Stimulated activated CD8-positive, alpha-beta memory T cell treated with anti-CD3 and anti-CD28 coated beads, Interleukin-4, amount 100 ng/mL, for 4 hours (primary cell): ENCODE data around the gene PRKAG2.

Source experiments
- DNase-seq, 2 donors: peaks; one replicate each; pipeline ENCODE4 v3.0.0-alpha.2; 2020; ENCODE audit warnings: low read depth in 2 of 2, low spot score in 1 of 2

The PRKAG2 gene

GRCh38 chr7:151776446-151776845 lies 100.5 kb downstream of the PRKAG2 start:
- no peak for DNase-seq

- no peak for DNase-seq
Measured at GRCh38 chr7:151775547-151776443, 101.1 kb downstream of the PRKAG2 start.

DNA sequence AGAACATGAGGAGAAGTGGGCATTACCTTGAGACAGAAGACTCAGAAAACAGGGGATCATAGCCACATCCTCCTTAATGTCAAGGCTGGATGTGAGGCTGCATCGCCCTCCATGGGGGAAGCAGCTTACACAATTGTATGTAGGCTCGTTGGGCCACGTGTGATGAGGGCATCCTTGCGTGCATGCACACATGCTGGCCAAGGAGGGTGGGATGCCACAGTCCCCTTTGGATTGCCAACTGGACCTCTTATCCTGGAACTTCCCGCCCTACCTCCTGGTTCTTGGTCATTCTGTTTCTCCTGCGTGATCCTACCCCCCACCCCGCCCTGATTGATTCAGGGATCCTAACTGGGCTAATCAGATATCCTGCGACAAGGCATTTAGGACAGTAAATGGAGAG lies 102.0 kb downstream of the PRKAG2 start:
- no peak for DNase-seq

DNA sequence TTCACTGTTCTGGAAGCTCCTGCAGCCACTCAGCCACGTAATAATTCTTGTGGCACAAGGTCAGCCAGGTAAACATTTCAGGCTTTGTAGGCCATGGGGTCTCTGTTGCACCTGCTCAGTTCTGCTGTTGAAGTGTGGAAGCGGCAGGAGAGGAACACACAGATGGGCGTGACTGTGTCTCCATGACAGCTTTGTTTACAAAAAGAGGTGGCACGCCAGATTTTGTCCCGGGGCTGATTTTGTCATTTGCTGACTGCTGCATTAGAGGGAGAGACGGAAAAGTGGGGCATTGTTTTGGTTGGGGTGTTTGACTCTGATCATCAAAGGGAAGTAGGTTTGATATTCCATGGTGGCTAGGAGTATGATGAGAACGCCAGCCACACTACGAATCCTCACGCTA lies 103.1 kb downstream of the PRKAG2 start:
- no peak for DNase-seq

GRCh38 chr7:151770232-151770631 lies 106.7 kb downstream of the PRKAG2 start:
- no peak for DNase-seq

GRCh38 chr7:151769188-151769821 lies 107.6 kb downstream of the PRKAG2 start:
- peak in 1 of 2 donors; percentile 9 for DNase-seq

- DNase-seq, result no peak
Measured at GRCh38 chr7:151768805-151769187, 108.1 kb downstream of the PRKAG2 start.

GRCh38 chr7:151767557-151767956 lies 109.4 kb downstream of the PRKAG2 start:
- DNase-seq, result no peak

GRCh38 chr7:151764056-151764920 lies 112.6 kb downstream of the PRKAG2 start:
- DNase-seq, result no peak

GRCh38 chr7:151763420-151763984 lies 113.4 kb downstream of the PRKAG2 start:
- DNase-seq, result no peak

DNA sequence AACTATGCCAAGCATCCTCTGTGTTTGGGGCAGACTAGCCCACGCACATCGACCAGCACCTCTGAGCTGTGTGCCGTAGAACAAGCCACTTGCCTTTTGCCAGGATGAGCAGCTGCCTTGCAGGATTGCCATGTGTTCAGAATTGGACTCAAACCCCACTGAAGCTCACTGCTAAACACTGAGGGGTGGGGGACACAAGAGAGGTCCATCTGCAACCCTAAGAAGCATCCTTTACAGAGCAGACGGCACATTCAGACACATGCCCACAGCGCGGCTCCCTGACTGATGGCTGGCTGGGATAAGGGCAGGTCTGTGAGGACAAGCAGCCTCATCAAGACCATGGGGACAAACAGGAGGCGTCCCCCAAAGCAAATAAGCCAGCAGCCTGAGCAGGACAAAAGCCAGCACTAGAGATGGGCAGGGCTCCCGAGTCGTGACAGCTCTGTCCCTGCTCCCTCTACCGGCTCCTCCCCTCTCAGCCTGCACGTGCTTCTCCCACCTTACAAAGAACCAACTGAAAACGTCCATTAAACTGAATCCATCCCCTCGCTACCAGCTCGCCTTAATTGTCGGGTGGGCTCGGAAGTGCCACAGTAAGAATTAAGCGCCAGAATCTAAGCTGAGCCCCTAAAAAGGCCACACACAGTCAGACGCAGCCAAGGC lies 114.2 kb downstream of the PRKAG2 start:
- no peak for DNase-seq

- DNase-seq, result no peak
Measured at GRCh38 chr7:151761957-151762356, 115.0 kb downstream of the PRKAG2 start.

GRCh38 chr7:151761231-151761630 lies 115.7 kb downstream of the PRKAG2 start:
- no peak for DNase-seq

DNA sequence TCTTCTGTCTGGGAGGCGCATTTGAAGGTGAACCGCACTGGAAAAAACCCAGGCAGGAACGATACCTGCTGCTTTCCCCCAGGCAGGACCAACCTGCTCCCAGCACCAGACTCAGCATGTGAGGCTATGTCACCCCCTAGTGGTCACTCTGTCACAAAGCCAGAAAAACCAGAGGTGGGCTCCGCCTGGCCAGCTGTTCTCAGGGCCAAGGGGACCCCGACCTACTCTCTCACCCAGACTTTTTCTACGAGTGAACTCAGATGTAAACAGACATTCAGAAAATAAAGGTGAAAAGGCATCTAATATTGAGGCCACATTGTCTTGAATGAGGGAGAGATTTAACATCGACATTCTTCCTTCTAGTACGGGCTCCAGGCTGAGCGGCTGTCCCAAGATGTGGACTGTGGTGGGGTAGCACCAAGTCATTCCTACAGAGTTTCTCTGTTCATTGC lies 117.3 kb downstream of the PRKAG2 start:
- DNase-seq, result peak; percentile 12 to 28

DNA sequence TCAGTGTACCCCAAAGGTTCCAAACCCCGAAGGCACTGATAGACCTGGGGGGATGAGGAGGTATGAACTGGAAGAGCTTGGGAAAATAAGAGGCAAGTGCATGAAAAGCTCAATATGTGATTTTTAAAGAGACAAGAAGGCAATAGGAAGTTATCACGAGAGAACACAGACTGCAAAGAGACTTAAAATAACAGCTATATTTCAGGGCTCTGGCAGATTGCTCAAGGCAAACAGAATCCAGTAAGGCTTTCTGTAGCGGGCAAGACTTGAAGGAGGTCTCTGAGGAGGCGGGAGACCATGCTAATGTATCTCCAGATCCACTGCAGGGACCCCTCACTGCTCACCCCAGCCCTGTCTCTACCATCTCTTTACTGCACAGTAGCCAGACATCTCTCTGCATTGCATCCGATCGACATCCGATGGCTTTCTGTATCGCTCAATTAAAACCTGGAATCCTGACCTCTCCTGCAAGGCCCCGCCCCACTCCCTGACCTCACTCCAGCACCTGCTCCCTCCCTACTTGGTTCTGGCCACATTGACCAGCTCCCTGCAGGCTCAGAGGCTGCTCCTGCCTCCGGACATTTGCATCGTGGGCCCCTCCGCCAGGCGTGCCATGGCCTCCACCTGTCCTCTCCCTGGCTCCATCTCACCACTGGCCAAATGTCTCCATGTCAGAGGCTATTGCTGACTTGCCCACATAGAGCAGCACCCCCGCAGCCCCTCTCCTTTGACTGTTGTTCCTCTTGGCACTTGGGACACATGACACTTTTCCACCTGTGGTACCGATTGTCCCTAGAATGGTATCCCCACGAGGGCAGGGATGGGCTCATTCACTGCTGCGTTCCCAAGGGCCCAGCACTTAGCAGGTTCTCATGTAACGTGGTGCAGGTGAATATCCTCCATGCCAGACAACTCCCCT lies 118.0 kb downstream of the PRKAG2 start:
- DNase-seq, result no peak

DNA sequence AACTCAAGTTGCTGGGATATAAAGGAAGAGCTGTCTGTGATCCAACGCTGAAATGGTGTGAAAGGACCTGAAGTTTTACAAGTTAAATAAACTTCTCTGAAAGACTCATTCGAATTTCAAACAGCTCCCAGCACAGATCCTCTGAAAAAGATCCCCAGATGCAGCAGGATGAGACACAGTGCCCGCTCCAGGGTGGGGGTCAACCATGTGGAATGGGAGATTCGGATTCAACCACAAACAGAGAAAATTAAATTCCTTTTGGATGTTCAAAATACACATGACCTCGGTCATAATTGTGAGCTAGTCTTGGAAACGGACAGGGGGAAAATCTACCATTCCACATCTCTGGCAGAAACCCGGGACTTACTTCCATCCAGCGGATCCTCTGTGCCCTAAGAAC lies 119.6 kb downstream of the PRKAG2 start:
- DNase-seq, result no peak

DNA sequence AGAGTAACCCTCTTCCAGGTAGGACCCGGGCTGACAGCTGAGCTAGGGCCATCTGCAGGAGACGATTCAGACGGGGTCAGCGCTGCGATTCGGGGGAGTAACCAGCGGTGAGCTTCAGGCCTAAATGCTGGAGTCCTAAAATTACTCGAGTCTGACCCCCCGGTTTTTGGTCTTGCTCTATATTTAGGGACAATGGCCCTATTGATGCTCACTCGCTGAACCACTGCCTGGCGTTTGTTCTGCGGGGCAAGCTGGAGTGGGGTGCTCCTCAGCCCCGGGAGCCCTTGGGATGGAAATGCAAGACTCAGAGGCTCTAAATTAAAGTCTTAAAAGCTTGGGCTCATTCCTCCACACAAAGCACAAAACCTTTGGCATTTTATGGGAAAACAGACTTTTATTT lies 120.0 kb downstream of the PRKAG2 start:
- DNase-seq, result no peak

DNA sequence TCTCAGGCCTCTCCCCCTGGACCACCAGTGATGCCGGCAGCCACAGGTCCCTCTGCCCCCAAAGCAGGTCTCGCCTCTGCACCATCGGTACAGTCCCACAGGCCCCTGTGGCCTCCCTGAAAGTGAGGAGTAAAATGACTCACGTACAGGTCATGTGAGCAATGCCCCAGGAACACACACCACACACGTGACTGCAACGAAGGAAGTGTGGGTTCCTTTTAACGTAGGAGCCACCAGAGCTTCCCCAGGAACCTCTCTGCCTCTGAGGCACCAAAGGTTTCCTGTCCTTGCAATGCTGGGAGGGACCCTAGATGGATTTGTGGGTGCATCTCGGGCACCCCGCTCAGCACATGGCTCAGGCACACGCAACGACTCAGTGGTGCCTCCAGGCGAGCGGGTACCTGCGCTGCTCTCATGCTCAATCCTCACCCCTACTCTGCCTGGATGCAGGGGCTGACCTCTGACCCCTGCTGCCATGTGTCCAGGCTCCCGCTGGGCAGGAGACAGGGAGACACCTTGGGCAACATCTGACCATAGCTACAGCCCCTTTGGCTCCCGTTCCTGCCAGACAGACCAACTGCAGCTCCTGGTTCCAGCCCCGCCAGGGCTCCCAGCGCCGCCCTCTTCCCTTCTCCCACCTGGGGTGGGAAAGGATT lies 120.7 kb downstream of the PRKAG2 start:
- DNase-seq, result peak; percentile 33 to 43
